ENCODE results near the gene ZNF791.
"Not testable (repeated sequence)": the region's sequence is repeated elsewhere in the genome, so short reads cannot be mapped to it uniquely, and the experiment has no call there.

The ZNF791 gene

DNA sequence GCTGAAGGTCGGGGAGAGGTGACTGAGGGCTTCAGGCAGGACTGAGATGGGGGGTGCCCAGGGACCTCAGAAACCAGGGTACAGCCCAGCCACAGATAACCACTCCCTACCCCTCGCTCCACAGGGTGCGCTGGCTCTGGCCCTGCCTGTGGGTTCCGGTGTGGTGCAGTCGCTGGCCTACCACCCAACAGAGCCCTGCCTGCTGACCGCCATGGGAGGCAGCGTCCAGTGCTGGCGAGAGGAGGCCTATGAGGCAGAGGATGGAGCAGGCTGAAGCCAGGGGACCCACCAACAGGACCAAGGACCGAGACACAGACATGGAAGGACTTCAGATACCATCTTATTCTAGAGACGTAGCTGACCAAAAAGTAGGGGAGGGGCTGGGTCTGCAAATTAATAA lies 64.7 kb downstream of the ZNF791 start:
- no peak for TF ChIP-seq CTCF (conservative IDR thresholded peaks at IDR 0.05; ENCODE audit: low read depth, low read length)
- no peak for DNase-seq (ENCODE audit: low read depth)
- no peak overlapping the region for H3K4me3 ChIP-seq (ENCODE audit: low read length)

DNA sequence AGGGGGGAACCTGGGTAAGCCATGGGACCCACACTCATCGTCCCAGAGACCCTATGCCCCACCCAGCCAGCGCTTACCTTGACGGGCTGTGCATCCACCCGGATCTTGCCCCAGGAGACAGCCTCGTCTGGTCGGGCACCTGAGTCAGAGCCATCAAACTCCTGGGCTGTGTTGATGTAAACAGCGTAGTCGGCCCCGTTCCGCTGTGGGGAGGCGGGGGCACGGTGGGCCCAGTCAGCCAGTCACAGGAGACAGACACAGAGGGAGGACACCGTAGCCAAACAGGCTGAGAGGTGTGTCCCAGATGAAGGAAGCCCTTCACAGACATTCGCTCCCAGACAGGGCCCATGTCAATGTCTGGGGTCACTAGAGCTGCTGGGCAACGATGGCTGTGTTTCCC lies 65.2 kb downstream of the ZNF791 start:
- DNase-seq (ENCODE audit: low read depth) = no peak
- TF ChIP-seq CTCF (conservative IDR thresholded peaks at IDR 0.05; ENCODE audit: low read depth, low read length) = no peak

DNA sequence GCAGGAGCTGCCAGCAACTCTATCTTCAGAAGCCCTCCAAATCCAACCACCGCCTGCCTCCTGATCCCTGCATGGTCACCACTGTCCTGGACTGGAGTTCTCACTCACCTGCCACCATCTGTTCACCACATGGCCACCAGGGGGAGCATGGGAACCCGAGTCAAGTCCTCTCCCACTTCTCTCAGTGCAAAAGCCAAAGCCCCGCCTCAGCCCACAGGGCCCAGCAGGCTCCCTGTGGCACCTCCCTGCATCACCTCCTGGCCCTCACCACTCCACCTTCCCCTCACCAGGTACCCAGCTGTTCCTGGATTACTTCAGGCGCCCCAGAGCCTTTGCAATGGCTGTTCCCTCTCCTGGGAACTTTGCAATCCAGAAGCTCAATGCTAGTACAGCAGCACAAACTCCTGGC lies 65.7 kb downstream of the ZNF791 start:
- no peak for DNase-seq (ENCODE audit: low read depth)
- no peak overlapping the region for H3K4me3 ChIP-seq (ENCODE audit: low read length)
- peak; percentile 92 for TF ChIP-seq CTCF (conservative IDR thresholded peaks at IDR 0.05; ENCODE audit: low read depth, low read length)

More for the DNA sequence above, 65.2 kb downstream of the ZNF791 start:
- H3K4me3 ChIP-seq (ENCODE audit: low read length) = no peak overlapping the region

- no peak overlapping the region for H3K4me3 ChIP-seq (ENCODE audit: low read length)
These were observed 66.2 kb downstream of the ZNF791 start for GRCh38 chr19:12676928-12677327.

GRCh38 chr19:12678039-12678438 lies 67.3 kb downstream of the ZNF791 start:
- not testable (repeated sequence) for H3K4me3 ChIP-seq (ENCODE audit: low read length); DNase-seq (ENCODE audit: low read depth)

More at GRCh38 chr19:12676928-12677327, 66.2 kb downstream of the ZNF791 start:
- DNase-seq (ENCODE audit: low read depth) = no peak
- TF ChIP-seq CTCF (conservative IDR thresholded peaks at IDR 0.05; ENCODE audit: low read depth, low read length) = no peak

DNA sequence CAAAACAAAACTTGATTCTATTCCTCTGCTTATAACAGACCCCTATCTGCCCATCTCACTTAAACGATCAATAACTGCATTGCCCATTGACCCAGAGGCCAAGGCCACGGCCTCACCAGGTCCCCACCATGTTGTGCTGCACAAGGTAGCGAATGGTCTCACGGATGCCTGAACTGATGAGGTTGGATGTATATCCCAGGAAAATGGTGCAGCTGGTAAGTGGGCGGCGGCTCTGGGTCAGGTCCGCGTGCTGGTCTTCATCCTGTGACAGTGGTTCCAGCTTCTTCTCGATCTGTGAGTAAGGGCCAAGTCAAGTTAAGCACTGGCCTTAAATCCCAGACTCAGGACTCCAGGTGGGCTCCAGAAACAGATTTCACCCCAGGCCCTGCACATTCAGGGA lies 69.3 kb downstream of the ZNF791 start:
- no peak for TF ChIP-seq CTCF (conservative IDR thresholded peaks at IDR 0.05; ENCODE audit: low read depth, low read length)
- H3K4me3 ChIP-seq (ENCODE audit: low read length) = no peak overlapping the region
- DNase-seq (ENCODE audit: low read depth) = no peak

DNA sequence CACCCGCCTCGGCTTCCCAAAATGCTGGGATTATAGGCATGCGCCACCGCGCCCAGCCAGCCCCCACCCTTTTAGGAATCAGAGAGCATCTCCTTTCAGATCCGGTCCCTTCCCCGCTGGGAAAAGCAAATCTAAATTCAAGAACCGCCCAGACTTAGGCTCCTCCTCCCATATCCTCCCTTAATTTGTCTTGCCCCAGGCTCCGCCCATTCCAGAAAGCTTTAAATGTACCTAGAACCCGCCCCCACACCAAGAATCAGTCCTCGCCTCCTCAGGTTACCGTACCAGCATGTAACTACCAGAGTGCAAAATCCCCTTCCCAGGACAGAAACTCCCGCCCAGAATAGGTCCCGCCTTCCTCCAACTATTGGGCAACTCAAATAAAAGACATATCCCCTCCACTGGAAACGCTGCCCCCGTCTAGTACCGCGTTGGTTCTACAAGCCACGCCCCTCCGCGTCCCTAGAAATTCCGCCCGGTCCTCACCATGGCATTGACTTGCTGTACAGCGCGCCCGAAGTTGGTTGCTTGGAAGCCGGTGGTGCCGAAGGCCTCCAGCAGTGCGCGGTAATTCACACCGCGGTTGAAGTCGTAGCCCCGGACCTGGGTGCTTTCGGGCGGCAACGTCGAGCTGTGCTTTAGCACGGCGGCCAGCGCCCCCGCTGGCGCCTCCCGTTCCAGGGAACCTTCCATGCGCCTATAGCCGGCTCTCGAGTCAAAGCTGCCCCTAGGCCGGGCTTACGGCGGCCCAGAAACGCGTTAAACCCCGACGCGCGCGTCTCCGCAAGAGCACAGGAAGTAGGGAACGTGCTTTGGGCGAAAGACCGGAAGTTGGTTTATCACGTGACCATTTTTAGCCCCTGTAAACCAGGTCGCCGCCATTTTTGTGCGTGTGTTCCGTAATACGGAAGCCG lies 70.6 kb downstream of the ZNF791 start, which contains the start of gene DHPS:
Gene DHPS (minus strand): TSS at position 807 of the 914 bp plus-strand sequence. CDS start 114 bp downstream, at position 693.
- TF ChIP-seq CTCF (conservative IDR thresholded peaks at IDR 0.05; ENCODE audit: low read depth, low read length) = peak; percentile 3
- H3K4me3 ChIP-seq (ENCODE audit: low read length) = peak within 1 kb of the TSS; percentile 93
- DNase-seq (ENCODE audit: low read depth) = peak; percentile 94
